Activated CD8-positive, alpha-beta memory T cell treated with anti-CD3 and anti-CD28 coated beads, Interleukin-2, amount 50 U/mL, for 4 hours (primary cell): ENCODE results near the gene SNRNP70.
"Not testable (repeated sequence)": the region's sequence is repeated elsewhere in the genome, so short reads cannot be mapped to it uniquely, and the experiment has no call there.

Experiments
- DNase-seq: peaks from one replicate; pipeline ENCODE4 v3.0.0-alpha.2; 2020

The SNRNP70 gene

GRCh38 chr19:49064768-49065611 lies 20.3 kb upstream of the SNRNP70 start, which contains the start of gene NTF4:
TSS of gene NTF4 (minus strand) at chr19:49064818. CDS start at chr19:49061997, 2,821 bp downstream.
- no peak for DNase-seq

DNA sequence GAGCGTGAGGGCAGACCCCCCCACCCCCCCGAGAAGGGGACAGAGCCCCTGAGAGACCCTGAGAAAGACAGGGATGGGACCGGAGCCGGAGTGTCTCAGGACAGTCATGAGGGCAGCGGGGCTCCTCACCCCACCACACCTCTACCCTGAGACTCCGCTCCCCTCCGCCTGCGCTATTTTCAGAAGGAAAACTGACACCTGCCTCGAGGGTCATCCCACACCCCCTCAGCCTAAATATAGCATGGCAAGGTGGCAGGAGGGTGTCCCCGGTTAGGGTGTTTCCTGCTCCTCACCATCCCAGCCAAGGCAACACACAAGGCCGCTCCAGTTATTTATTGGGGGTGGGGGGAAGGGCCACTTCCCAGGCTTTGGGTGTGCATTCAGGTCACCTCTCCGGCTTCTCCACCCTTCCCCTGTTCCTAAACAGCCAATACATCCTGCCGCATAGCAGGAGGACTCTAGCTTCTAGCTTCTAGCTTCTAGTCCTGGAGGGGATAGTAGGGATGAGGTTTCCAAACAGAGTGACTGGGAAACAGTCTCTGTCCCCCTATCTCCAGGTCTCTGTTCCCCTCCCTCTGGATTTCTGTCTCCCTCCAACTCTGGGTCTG lies 19.2 kb upstream of the SNRNP70 start:
- DNase-seq = no peak

DNA sequence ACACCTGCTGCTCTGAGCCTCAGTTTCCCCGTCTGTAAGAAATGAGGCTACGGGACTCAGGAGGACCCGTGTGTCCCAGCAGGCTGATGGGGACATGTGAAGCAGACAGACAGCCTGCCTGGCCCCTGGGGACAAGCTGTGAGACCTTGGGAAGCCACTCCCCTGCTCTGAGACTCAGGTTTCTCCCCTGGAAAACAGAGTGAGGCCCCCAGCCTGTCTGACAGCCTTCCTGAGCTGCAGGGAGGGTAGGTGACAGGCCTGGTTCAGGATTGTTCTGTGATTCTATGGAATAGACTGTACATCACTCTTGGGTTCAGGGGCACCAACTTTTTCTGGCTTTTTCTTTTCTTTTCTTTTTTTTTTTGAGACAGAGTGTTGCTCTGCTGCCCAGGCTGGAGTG lies 17.7 kb upstream of the SNRNP70 start:
- no peak for DNase-seq

DNA sequence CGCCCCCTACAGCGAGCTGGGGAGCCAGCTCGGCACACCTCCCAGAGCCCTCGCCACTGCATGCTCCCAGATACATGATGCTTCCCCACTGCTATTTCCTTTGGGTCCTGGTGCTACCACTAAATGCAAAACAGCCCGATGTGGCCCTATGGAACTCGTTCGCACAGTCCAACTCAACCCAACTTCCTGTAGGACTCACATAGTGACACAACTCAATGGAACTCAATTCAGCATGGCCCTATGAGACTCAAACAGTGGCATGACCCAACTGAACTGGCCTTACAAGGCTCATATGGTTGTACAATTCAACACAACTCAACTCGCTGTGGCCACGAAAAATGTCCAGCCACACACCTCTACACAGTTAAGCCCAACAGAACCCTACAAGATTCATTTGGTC lies 16.2 kb upstream of the SNRNP70 start:
- no peak for DNase-seq

DNA sequence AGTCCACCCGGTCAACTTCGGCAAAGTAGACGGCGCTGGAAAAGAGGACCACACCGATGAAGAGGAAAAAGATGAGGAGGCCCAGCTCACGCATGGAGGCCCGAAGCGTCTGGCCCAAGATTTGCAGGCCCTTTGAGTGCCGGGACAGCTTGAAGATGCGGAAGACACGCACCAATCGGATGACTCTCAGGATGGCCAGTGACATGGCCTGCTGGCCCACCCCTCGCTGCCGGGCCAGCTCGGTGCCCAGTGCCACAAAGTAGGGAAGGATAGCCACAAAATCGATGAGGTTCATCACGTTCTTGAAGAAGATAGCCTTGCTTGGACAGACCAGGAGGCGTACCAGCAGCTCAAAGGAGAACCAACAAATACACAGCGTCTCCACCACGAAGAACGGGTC lies 14.8 kb upstream of the SNRNP70 start:
- DNase-seq = no peak

DNA sequence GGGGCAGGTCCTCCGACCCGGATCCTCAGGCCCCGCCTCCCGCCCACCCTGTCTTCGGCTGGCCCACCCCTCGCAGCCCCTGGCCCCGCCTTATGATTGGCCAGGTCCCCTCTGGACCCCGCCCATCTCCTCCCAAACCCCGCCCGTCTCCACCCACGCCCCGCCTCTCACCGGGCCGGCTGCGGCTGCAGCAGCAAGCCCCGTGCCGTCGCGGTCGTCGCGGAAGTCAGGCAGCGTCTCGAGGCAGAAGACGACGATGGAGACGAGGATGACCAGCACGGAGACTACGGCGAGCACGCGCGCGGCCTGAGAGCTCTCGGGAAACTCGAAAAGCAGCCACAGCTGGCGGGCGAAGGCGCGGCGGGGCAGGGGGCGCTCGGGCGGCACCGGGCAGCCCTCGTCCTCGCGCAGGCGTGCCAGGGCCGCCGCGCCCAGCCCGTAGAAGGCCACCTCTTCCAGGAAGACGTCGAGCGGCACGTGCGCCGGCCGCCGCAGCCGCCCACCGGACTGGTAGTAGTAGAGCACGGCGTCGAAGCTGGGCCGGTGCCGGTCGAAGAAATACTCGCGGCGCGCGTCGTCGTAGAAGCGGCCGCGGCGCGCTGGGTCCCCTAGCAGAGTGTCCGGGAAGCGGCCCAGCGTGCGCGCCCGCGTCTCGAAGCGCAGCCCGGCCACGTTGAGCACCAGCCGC lies 13.2 kb upstream of the SNRNP70 start:
- peak; percentile 32 for DNase-seq

GRCh38 chr19:49073514-49074378 lies 11.5 kb upstream of the SNRNP70 start:
- no peak for DNase-seq

- not testable (repeated sequence) for DNase-seq
Measured at GRCh38 chr19:49074869-49075268, 10.4 kb upstream of the SNRNP70 start.

DNA sequence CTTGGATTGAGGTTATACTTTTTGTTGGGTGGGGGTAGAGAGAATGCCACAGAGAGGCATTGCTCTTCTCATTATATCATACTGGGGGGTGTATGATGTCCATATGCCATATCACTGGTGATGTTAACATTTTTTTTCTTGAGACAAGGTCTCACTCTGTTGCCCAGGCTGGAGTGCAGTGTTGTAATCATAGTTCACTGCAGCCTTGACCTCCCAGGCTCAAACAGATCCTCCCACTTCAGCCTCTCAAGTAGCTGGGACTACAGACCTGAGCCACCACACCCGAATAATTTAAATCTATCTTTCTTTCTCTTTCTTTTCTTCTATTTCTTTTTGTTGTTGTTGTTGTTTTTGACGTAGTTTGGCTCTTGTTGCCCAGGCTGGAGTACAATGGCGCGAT lies 4.9 kb upstream of the SNRNP70 start:
- no peak for DNase-seq

DNA sequence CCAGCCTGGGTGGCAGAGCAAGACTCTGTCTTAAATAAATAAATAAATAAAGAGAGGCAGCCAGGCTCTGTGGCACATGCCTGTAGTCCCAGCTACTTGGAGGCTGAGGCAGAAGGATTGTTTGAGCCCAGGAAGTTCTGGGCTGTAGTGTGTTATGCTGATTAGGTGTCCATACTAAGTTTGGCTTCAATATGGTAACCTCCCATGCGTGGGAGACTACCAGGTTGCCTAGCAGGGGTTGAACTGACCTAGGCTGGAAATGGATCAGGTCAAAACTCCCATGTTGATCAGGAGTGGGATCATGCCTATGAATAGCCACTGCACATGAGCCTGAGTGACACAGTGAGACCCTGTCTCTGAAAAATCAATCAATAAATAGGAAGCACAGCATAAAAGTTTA lies 4.0 kb upstream of the SNRNP70 start:
- no peak for DNase-seq

DNA sequence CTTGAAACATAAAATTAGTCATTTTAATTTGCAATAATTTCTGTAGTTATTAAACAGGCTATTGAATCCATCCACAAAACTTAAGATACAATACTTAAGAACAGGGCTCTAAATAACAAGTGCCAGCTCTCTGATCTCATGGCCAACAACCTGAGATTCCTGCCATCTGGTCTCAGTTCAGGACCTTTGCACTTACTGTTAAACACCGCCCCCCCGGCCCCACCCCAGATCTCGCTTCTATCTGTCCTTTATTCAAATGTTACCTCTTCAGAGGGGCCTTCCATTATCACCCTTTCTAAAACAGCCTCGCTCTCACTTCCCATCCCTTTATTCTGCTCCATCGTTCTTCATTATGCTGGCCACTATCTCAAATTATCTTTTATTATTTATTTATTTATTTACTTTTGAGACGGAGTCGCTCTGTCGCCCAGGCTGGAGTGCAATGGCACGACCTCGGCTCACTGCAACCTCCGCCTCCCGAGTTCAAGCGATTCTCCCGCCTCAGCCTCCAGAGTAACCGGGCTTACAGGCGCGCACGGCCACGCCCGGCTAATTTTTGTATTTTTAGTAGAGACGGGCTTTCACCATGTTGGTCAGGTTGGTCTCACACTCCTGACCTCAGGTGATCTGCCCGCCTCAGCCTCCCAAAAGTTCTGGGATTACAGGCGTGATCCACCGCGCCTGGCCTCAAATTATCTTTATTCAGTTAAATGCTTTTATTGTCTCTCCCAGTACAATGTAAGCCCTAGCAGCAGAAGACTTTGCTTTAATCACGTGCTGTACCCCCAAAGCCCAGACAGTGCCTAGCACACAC lies 838 bp upstream of the SNRNP70 start:
- DNase-seq = no peak

DNA sequence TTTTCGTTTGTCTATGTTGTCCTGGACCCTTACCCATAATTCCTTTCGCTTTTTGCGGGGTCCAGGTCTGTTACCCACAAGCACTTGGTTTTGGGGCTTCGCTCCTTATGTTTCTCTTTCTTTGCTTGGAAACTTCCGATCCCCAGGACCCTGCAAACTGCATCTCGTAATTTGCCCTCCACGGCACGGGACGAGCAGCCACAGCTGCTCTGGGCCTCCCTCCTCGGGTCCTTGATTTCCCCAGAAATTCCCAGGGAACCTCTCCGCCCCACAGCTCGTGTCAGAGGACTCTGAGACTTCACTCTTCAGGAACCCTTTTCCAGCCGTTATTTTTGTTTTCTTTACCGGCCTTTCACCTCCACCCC lies 599 bp downstream of the SNRNP70 start:
- no peak for DNase-seq

DNA sequence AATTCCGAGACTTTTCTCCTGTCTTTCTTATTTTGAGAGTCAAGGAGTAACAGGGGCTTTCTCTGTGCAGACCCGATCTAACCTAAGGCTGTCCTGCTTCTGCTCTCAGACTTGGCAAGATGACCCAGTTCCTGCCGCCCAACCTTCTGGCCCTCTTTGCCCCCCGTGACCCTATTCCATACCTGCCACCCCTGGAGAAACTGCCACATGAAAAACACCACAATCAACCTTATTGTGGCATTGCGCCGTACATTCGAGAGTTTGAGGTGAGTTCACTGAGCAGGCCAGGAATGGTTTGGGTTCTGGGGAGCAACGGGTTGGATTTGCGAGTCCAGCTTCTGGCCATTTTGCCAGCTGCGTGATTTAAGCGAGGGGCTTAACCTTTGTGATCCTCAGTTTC lies 1.0 kb downstream of the SNRNP70 start:
- no peak for DNase-seq

GRCh38 chr19:49091391-49092038 lies 6.3 kb downstream of the SNRNP70 start:
- DNase-seq = no peak

- DNase-seq = no peak
Measured at GRCh38 chr19:49092686-49093085, 7.4 kb downstream of the SNRNP70 start.

DNA sequence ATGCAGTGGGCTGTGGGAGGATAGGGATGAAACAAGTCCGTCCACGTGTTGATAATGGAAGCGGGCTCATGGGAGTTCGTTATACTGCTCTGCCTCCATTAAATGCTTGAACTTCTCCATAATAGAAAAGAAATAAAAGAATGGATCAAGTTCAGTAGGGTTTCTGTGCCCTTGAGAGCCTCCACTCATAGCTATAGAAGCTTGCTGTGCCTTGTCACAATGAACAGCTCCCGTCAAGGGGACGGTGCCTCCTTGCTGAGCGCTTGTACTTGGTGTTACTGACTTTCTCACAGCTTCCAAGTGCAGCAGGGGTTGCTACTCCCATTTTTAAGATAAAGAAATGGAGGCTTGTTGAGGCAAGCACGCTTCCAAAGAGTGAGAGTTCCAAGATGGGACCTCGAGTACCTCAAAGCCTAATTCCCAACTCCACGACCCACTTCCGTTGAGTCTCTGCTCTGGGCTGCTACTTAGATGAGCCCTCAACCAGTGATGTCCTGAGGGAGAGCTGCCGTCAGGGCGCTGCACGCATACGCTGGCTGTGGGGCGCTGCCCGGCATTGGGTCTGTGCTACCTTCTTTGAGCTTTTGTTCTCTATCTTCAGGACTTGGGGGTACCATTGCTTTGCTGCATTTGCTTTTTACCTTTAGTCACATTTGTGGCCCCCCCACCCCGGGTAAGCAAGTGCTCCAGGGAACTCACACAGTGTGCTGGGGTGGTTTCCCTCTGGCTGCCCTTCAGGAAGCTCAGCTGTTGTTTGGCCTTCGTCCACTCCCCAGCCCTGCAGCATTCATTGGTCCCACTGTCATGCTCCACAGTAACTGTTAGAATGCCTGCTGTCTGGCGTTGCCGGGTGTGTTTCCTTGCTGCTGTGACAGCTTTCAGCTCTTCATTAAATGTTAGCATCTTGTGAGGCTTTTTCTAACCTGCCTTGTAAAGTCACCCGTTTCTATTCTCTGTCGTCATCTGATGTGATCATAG lies 9.5 kb downstream of the SNRNP70 start:
- DNase-seq = no peak

DNA sequence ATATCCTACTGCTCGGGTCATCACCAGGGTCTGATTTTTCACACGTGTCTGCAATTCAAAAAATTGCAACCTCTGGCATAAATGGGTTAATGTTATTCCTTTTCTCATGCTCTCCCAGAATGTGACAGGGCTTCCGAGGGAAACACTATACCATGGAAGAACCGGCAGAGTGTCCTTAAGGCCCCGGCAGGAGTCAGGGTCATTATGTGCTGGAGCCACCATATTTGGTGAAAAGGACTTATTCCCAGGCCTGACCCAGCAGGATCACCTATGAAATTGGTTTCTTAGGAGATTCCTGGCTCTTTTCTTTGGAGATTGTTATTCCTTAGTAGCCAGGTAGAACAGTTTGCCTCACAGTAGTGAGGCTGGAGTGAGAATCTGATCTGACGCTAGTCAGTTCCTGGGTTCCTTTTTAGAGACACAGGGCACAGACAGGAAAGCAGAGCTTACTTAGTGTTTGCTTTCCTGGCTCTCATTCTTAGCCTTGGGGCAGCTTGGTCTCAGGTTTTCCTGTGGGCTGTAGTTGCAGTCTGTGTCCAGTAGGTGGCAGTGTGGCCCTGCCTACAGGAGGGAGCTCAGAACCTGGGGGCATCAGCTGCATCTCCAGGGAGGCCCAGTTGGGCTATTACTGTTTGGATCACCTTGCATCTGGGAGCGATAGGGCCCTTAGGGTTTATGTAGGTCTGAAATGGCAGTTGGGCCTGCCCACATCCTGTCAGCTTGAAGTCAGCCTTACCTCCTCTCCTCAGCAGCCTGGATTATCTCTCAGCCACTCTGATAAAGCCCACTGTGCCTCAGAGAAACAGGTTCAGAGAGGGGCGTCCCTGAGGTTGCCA lies 12.4 kb downstream of the SNRNP70 start:
- peak; percentile 70 for DNase-seq

- DNase-seq = no peak
Measured at GRCh38 chr19:49098795-49099194, 13.5 kb downstream of the SNRNP70 start.

DNA sequence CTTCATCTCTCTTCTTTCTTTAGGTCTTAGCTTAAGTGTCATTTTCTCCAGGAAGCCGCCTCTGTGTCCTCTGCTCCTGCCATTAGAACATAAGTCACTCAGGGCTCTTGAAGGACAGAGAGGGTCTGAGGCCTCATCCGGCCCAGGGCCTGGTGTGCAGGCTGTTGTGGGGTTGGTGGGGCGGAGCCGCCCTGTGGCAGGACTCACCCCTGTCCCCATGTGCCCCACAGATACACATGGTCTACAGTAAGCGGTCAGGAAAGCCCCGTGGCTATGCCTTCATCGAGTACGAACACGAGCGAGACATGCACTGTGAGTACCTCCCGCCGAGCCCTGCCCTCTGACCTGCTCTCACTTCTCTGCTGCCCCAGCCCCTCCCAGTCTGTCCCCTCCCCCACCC lies 15.9 kb downstream of the SNRNP70 start:
- DNase-seq = no peak
